ENCODE results near the gene CLCN4.

Gene CLCN4

GRCh38 chrX:10286195-10286594 lies 129.4 kb downstream of the CLCN4 start:
- Histone ChIP-seq H3K4me3 (no peak overlapping the region), H3K27me3 (peaks cover 85% of the 10 kb centered on the region), H3K36me3 (no peaks in the 10 kb centered on the region), H4K20me1 (no peaks in the 10 kb centered on the region), H3K9me3 (peaks cover 4% of the 10 kb centered on the region), H3K27ac (no peak overlapping the region), H3K9ac (no peak overlapping the region), H3K4me2 (no peak overlapping the region), H3K4me1 (peaks cover 2% of the 10 kb centered on the region)
- no peak for TF ChIP-seq Cebpa-rat (IDR thresholded peaks at IDR 0.05)

All from BLaER1 (cell line).